DOHH2 (cell line): ENCODE results near the gene VTI1A.

ENCODE experiments used
- H3F3A ChIP-seq: fragments of 200-600 bp; sonication (generic), shearing (Covaris generic); 2 replicates; pipeline ENCODE4 v1.6.0; 2016; ENCODE audit warnings: antibody characterized with exemption, mild to moderate bottlenecking; ENCODE audit not compliant: control insufficient read depth, insufficient read depth
- H3K27ac ChIP-seq: fragments of 200-600 bp; sonication (generic); 2 replicates; pipeline ENCODE4 v1.5.1; 2014; ENCODE audit warnings: low read depth, mild to moderate bottlenecking, low read length, moderate library complexity
- H3K27me3 ChIP-seq: fragments of 200-600 bp; sonication (generic); 2 replicates; pipeline ENCODE4 v1.6.1; 2014; ENCODE audit warnings: mild to moderate bottlenecking, low read length, mixed read lengths; ENCODE audit not compliant: control insufficient read depth
- H3K36me3 ChIP-seq: fragments of 200-600 bp; sonication (generic); 2 replicates; pipeline ENCODE4 v1.6.1; 2014; ENCODE audit warnings: mild to moderate bottlenecking, low read length, moderate library complexity, mixed read lengths; ENCODE audit not compliant: control insufficient read depth
- H3K4me1 ChIP-seq: fragments of 200-600 bp; sonication (generic); 2 replicates; pipeline ENCODE4 v1.6.1; 2014; ENCODE audit warnings: mild to moderate bottlenecking, low read length, mixed read lengths; ENCODE audit not compliant: control insufficient read depth
- H3K4me2 ChIP-seq: fragments of 200-600 bp; sonication (generic); 2 replicates; pipeline ENCODE4 v1.6.0; 2014; ENCODE audit warnings: mild to moderate bottlenecking, low read length, moderate library complexity
- H3K4me3 ChIP-seq: fragments of 200-600 bp; sonication (generic); 2 replicates; pipeline ENCODE4 v1.5.1; 2014; ENCODE audit warnings: mild to moderate bottlenecking, low read length, mixed read lengths
- H3K79me2 ChIP-seq: fragments of 200-600 bp; sonication (generic); 2 replicates; pipeline ENCODE4 v1.6.1; 2014; ENCODE audit warnings: mild to moderate bottlenecking, low read length, mixed read lengths; ENCODE audit not compliant: control insufficient read depth
- H3K9me2 ChIP-seq: fragments of 200-600 bp; sonication (generic); replicated peaks from 2 replicates; pipeline ENCODE4 v1.6.1; 2014; ENCODE audit warnings: mild to moderate bottlenecking, low read length, mixed read lengths; ENCODE audit not compliant: control insufficient read depth
- H3K9me3 ChIP-seq: fragments of 200-600 bp; sonication (generic); 2 replicates; pipeline ENCODE4 v1.6.1; 2014; ENCODE audit warnings: antibody characterized with exemption, low read length, mixed read lengths; ENCODE audit not compliant: control insufficient read depth, insufficient read depth
- H4K20me1 ChIP-seq: fragments of 200-600 bp; sonication (generic); 2 replicates; pipeline ENCODE4 v1.6.0; 2014; ENCODE audit warnings: low read depth, mild to moderate bottlenecking, antibody characterized with exemption, low read length, moderate library complexity; ENCODE audit not compliant: control insufficient read depth, insufficient read depth
- CTCF ChIP-seq: fragments of 200-600 bp; sonication (generic); IDR thresholded peaks from one replicate; pipeline ENCODE4 v1.5.1; 2014; ENCODE audit warnings: antibody characterized with exemption, mild to moderate bottlenecking, low read depth, low read length; ENCODE audit not compliant: poor library complexity, severe bottlenecking
- EZH2phosphoT487 ChIP-seq: fragments of 200-600 bp; sonication (generic); IDR thresholded peaks from 2 replicates; pipeline ENCODE4 v1.6.1; 2017; ENCODE audit warnings: borderline replicate concordance, mild to moderate bottlenecking, antibody characterized with exemption, low read length, moderate library complexity, mixed read lengths

VTI1A gene

GRCh38 chr10:112678987-112679386 lies 232.0 kb downstream of the VTI1A start:
- no peak overlapping the region for H3K27ac ChIP-seq
- H4K20me1 ChIP-seq, result no peaks in the 10 kb centered on the region
- H3K9me3 ChIP-seq, result no peaks in the 10 kb centered on the region
- no peaks in the 10 kb centered on the region for H3K27me3 ChIP-seq
- H3K9me2 ChIP-seq, result no peaks in the 10 kb centered on the region
- TF ChIP-seq CTCF (no peak), EZH2phosphoT487 (no peak)
- no peaks in the 10 kb centered on the region for H3F3A ChIP-seq
- H3K4me1 ChIP-seq, result no peaks in the 10 kb centered on the region
- no peak overlapping the region for H3K4me2 ChIP-seq
- H3K4me3 ChIP-seq, result no peak overlapping the region
- H3K36me3 ChIP-seq, result no peaks in the 10 kb centered on the region
- H3K79me2 ChIP-seq, result no peaks in the 10 kb centered on the region

GRCh38 chr10:112679392-112679791 lies 232.4 kb downstream of the VTI1A start:
- H3F3A ChIP-seq, result no peaks in the 10 kb centered on the region
- no peaks in the 10 kb centered on the region for H3K9me2 ChIP-seq
- H3K4me1 ChIP-seq, result no peaks in the 10 kb centered on the region
- no peaks in the 10 kb centered on the region for H3K79me2 ChIP-seq
- no peaks in the 10 kb centered on the region for H3K9me3 ChIP-seq
- no peaks in the 10 kb centered on the region for H3K36me3 ChIP-seq
- no peak overlapping the region for H3K4me2 ChIP-seq
- TF ChIP-seq CTCF (no peak), EZH2phosphoT487 (no peak)
- H4K20me1 ChIP-seq, result no peaks in the 10 kb centered on the region
- H3K27me3 ChIP-seq, result no peaks in the 10 kb centered on the region
- no peak overlapping the region for H3K4me3 ChIP-seq
- H3K27ac ChIP-seq, result no peak overlapping the region

GRCh38 chr10:112680586-112680985 lies 233.6 kb downstream of the VTI1A start:
- no peak overlapping the region for H3K4me2 ChIP-seq
- no peak overlapping the region for H3K4me3 ChIP-seq
- H3K79me2 ChIP-seq, result no peaks in the 10 kb centered on the region
- H3K9me2 ChIP-seq, result no peaks in the 10 kb centered on the region
- H3K4me1 ChIP-seq, result no peaks in the 10 kb centered on the region
- no peaks in the 10 kb centered on the region for H3K9me3 ChIP-seq
- no peaks in the 10 kb centered on the region for H3K27me3 ChIP-seq
- H3K27ac ChIP-seq, result no peak overlapping the region
- H3F3A ChIP-seq, result no peaks in the 10 kb centered on the region
- H3K36me3 ChIP-seq, result no peaks in the 10 kb centered on the region
- H4K20me1 ChIP-seq, result no peaks in the 10 kb centered on the region
- TF ChIP-seq EZH2phosphoT487 (no peak), CTCF (no peak)

- no peak overlapping the region for H3K27ac ChIP-seq
- H4K20me1 ChIP-seq, result no peaks in the 10 kb centered on the region
- H3K4me3 ChIP-seq, result no peak overlapping the region
- no peaks in the 10 kb centered on the region for H3K4me1 ChIP-seq
- H3F3A ChIP-seq, result no peaks in the 10 kb centered on the region
- no peaks in the 10 kb centered on the region for H3K9me3 ChIP-seq
- no peaks in the 10 kb centered on the region for H3K9me2 ChIP-seq
- H3K79me2 ChIP-seq, result no peaks in the 10 kb centered on the region
- H3K27me3 ChIP-seq, result no peaks in the 10 kb centered on the region
- TF ChIP-seq CTCF, result no peak
- no peak for TF ChIP-seq EZH2phosphoT487
- no peak overlapping the region for H3K4me2 ChIP-seq
- H3K36me3 ChIP-seq, result no peaks in the 10 kb centered on the region
Measured at GRCh38 chr10:112687647-112688046, 240.6 kb downstream of the VTI1A start.
